HG02759 (cell line): ENCODE measurements around the gene HCFC1.

Experiments
- ATAC-seq: cut with Tn5 transposase; IDR thresholded peaks from one replicate; pipeline ENCODE4 v1.9.1; 2021; ENCODE audit warnings: mild to moderate bottlenecking, moderate library complexity; ENCODE audit not compliant: unreplicated experiment

Gene HCFC1

GRCh38 chrX:153925739-153926551 lies 45.7 kb downstream of the HCFC1 start, which contains the start of gene ARHGAP4:
Gene ARHGAP4, minus strand, starts transcription at chrX:153926264. Its CDS starts 62 bp downstream, at chrX:153926202.
- peak; percentile 17 for ATAC-seq

GRCh38 chrX:153925387-153925738 lies 46.3 kb downstream of the HCFC1 start:
- no peak for ATAC-seq

GRCh38 chrX:153924149-153924861 lies 47.3 kb downstream of the HCFC1 start:
- no peak for ATAC-seq

GRCh38 chrX:153922932-153923857 lies 48.4 kb downstream of the HCFC1 start:
- no peak for ATAC-seq

- ATAC-seq, result no peak
Measured at GRCh38 chrX:153921511-153922446, 49.8 kb downstream of the HCFC1 start.

- ATAC-seq, result no peak
Measured at GRCh38 chrX:153921070-153921469, 50.5 kb downstream of the HCFC1 start.

- ATAC-seq, result no peak
Measured at GRCh38 chrX:153920546-153920945, 51.1 kb downstream of the HCFC1 start.

- no peak for ATAC-seq
Measured at GRCh38 chrX:153919281-153919680, 52.3 kb downstream of the HCFC1 start.

GRCh38 chrX:153917869-153918268 lies 53.7 kb downstream of the HCFC1 start:
- ATAC-seq, result no peak

GRCh38 chrX:153913701-153914100 lies 57.9 kb downstream of the HCFC1 start:
- no peak for ATAC-seq

GRCh38 chrX:153913211-153913610 lies 58.4 kb downstream of the HCFC1 start:
- ATAC-seq, result no peak

- no peak for ATAC-seq
Measured at GRCh38 chrX:153911798-153912197, 59.8 kb downstream of the HCFC1 start.

GRCh38 chrX:153910446-153910845 lies 61.2 kb downstream of the HCFC1 start:
- ATAC-seq, result no peak

- no peak for ATAC-seq
Measured at GRCh38 chrX:153909980-153910360, 61.6 kb downstream of the HCFC1 start.

- ATAC-seq, result no peak
Measured at GRCh38 chrX:153909024-153909979, 62.3 kb downstream of the HCFC1 start.

- ATAC-seq, result no peak
Measured at GRCh38 chrX:153908219-153908860, 63.3 kb downstream of the HCFC1 start.

- no peak for ATAC-seq
Measured at GRCh38 chrX:153907456-153907855, 64.2 kb downstream of the HCFC1 start.

GRCh38 chrX:153906126-153906917 lies 65.3 kb downstream of the HCFC1 start:
- ATAC-seq, result no peak
